SK-N-SH (cell line): ENCODE results near the gene PPP1R3C. TPM values are rescaled to one million over a fixed set of nuclear protein-coding genes. Genes with fewer than 3 reads are reported as not detected.

Experiments
- CTCF ChIA-PET: fragments of 300-600, 350-600 bp; formaldehyde crosslinking; extraction: SDS; loops from one replicate; lab custom pipeline; 2021; lab: Yijun Ruan, JAX
- POLR2A ChIA-PET: fragments of 350-600 bp; sonication (Branson Sonifier 250); formaldehyde crosslinking; extraction: SDS; loops from one replicate; lab custom pipeline; 2020; ENCODE audit warnings: antibody characterized with exemption, inconsistent platforms; lab: Yijun Ruan, JAX
- DNase-seq: peaks from one replicate; pipeline ENCODE4 v3.0.0; 2012
- H2AFZ ChIP-seq: fragments of 200-600 bp; sonication (generic); 2 replicates; pipeline ENCODE4 v1.8.1; 2016; ENCODE audit warnings: antibody characterized with exemption, mild to moderate bottlenecking, low read depth
- H3F3A ChIP-seq: fragments of 200-600 bp; sonication (generic); replicated peaks from 2 replicates; pipeline ENCODE3; 2016; ENCODE audit warnings: antibody characterized with exemption, mild to moderate bottlenecking; ENCODE audit not compliant: insufficient read depth
- H3K27ac ChIP-seq, 2 experiments: fragments of 200-500 bp in 1 of 2; fragments of 200-600 bp in 1 of 2; sonication (Bioruptor generic) in 1 of 2; sonication (generic), shearing (Covaris generic) in 1 of 2; 2 replicates each; pipeline versions ENCODE4 v1.5.1 to v1.6.1; 2014 to 2016; ENCODE audit warnings: low read depth in 2 of 2, inconsistent platforms in 1 of 2, low read length in 1 of 2, mild to moderate bottlenecking in 1 of 2, mixed read lengths in 1 of 2
- H3K27me3 ChIP-seq: fragments of 200-600 bp; sonication (generic), shearing (Covaris generic); 2 replicates; pipeline ENCODE4 v1.6.1; 2016; ENCODE audit warnings: mixed run types; ENCODE audit not compliant: insufficient read depth
- H3K36me3 ChIP-seq, 2 experiments: fragments of 200-500 bp in 1 of 2; fragments of 200-600 bp in 1 of 2; sonication (Bioruptor generic) in 1 of 2; sonication (generic) in 1 of 2; replicated peaks in 1 of 2; 2 replicates each; pipeline versions ENCODE3 to v1.5.1; 2014 to 2016; ENCODE audit warnings: low read length in 1 of 2, mild to moderate bottlenecking in 1 of 2; ENCODE audit not compliant: insufficient read depth in 2 of 2, control insufficient read depth in 1 of 2
- H3K4me1 ChIP-seq, 2 experiments: fragments of 200-500 bp in 1 of 2; fragments of 200-600 bp in 1 of 2; sonication (Bioruptor generic) in 1 of 2; sonication (generic), shearing (Covaris generic) in 1 of 2; 2 replicates each; pipeline versions ENCODE4 v1.5.1 to v1.6.1; 2014 to 2016; ENCODE audit warnings: low read depth in 1 of 2, low read length in 1 of 2, mixed run types in 1 of 2; ENCODE audit not compliant: insufficient read depth in 2 of 2, control insufficient read depth in 1 of 2
- H3K4me2 ChIP-seq: fragments of 200-600 bp; sonication (generic), shearing (Covaris generic); 2 replicates; pipeline ENCODE4 v1.6.1; 2017; ENCODE audit warnings: mixed run types
- H3K4me3 ChIP-seq, 2 experiments: fragments of 200-500 bp in 1 of 2; fragments of 200-600 bp in 1 of 2; sonication (Bioruptor generic) in 1 of 2; sonication (generic), shearing (Covaris generic) in 1 of 2; 2 replicates each; pipeline versions ENCODE4 v1.5.1 to v1.8.1; 2014 to 2016; ENCODE audit warnings: low read depth in 2 of 2, inconsistent platforms in 1 of 2, low read length in 1 of 2, mild to moderate bottlenecking in 1 of 2, mixed read lengths in 1 of 2, moderate library complexity in 1 of 2
- H3K79me2 ChIP-seq: fragments of 200-600 bp; sonication (generic); 2 replicates; pipeline ENCODE4 v1.8.1; 2017; ENCODE audit warnings: mild to moderate bottlenecking; ENCODE audit not compliant: insufficient read depth
- H3K9ac ChIP-seq: fragments of 200-600 bp; sonication (generic); 2 replicates; pipeline ENCODE4 v1.6.1; 2017; ENCODE audit warnings: mixed run types
- H3K9me2 ChIP-seq: fragments of 200-600 bp; sonication (generic); 2 replicates; pipeline ENCODE4 v1.6.1; 2017; ENCODE audit warnings: mixed run types
- H3K9me3 ChIP-seq: fragments of 200-600 bp; sonication (generic); 2 replicates; pipeline ENCODE4 v1.6.1; 2017; ENCODE audit warnings: mixed run types, mild to moderate bottlenecking, moderate library complexity
- H4K20me1 ChIP-seq: fragments of 200-600 bp; sonication (generic); 2 replicates; pipeline ENCODE4 v1.6.1; 2017; ENCODE audit warnings: mild to moderate bottlenecking, mixed run types; ENCODE audit not compliant: insufficient read depth
- CHD2 ChIP-seq: fragments of 150-350 bp; IDR thresholded peaks from 2 replicates; pipeline ENCODE4 v1.6.1; 2018; ENCODE audit warnings: low read length; ENCODE audit not compliant: partially characterized antibody
- IRF3 ChIP-seq: fragments of 150-350 bp; IDR thresholded peaks from 2 replicates; pipeline ENCODE4 v1.6.1; 2016; ENCODE audit warnings: mild to moderate bottlenecking, low read depth, low read length
- MEF2A ChIP-seq: IDR thresholded peaks from 2 replicates; pipeline ENCODE4 v1.4.0; 2012; ENCODE audit warnings: low read depth, borderline replicate concordance
- MXI1 ChIP-seq: IDR thresholded peaks from 2 replicates; pipeline ENCODE4 v1.6.1; 2012; ENCODE audit warnings: mild to moderate bottlenecking, low read depth, low read length, improper control_type of control experiment
- PBX3 ChIP-seq: IDR thresholded peaks from 2 replicates; pipeline ENCODE4; 2012
- POLR2AphosphoS5 ChIP-seq: IDR thresholded peaks from 2 replicates; pipeline ENCODE4 v1.6.1; 2012; ENCODE audit warnings: low read depth, low read length
- RAD21 ChIP-seq: IDR thresholded peaks from 2 replicates; pipeline ENCODE4 v1.6.1; 2012; ENCODE audit warnings: mild to moderate bottlenecking, low read length
- RCOR1 ChIP-seq: fragments of 150-350 bp; IDR thresholded peaks from 2 replicates; pipeline ENCODE4 v1.6.1; 2017; ENCODE audit warnings: antibody characterized with exemption, low read length
- REST ChIP-seq: IDR thresholded peaks from 2 replicates; pipeline ENCODE4 v1.6.1; 2012; ENCODE audit warnings: mild to moderate bottlenecking, low read depth, low read length, moderate library complexity
- RFX5 ChIP-seq: IDR thresholded peaks from 2 replicates; pipeline ENCODE4 v1.6.1; 2012; ENCODE audit warnings: mild to moderate bottlenecking, improper control_type of control experiment, low read length
- RXRA ChIP-seq: IDR thresholded peaks from 2 replicates; pipeline ENCODE4 v1.4.0; 2012; ENCODE audit warnings: low read depth, mild to moderate bottlenecking, borderline replicate concordance
- TAF1 ChIP-seq: IDR thresholded peaks from 2 replicates; pipeline ENCODE4 v1.6.1; 2012; ENCODE audit warnings: low read depth, mild to moderate bottlenecking, low read length, moderate library complexity, borderline replicate concordance
- TCF12 ChIP-seq: IDR thresholded peaks from 2 replicates; pipeline ENCODE4 v1.4.0; 2012
- TEAD4 ChIP-seq: IDR thresholded peaks from 2 replicates; pipeline ENCODE4 v1.4.0; 2012; ENCODE audit warnings: mild to moderate bottlenecking, borderline replicate concordance; ENCODE audit not compliant: insufficient read depth
- YY1 ChIP-seq: IDR thresholded peaks from 2 replicates; pipeline ENCODE4 v1.4.0; 2012; ENCODE audit warnings: low read depth, mild to moderate bottlenecking
- ZBTB33 ChIP-seq: IDR thresholded peaks from 2 replicates; pipeline ENCODE4 v1.4.0; 2012; ENCODE audit warnings: low read depth, borderline replicate concordance
- WGBS: methylation state at CpG from one replicate; pipeline ENCODE4 v1.1.6; 2017; ENCODE audit warnings: low lambda C conversion rate; 5-methylcytosine and 5-hydroxymethylcytosine counted together
- polyA plus RNA-seq, 3 experiments: library from polyadenylated mRNA; depleted of rRNA; stranded (reverse); fragments of >200 nt; gene quantifications; 2 replicates each; pipeline ENCODE4 v1.2.3, GENCODE V29; 2012

The PPP1R3C gene
- polyA plus RNA-seq, 1 of the 3 experiments (the other 2 are of a cell fraction), result 9.0 TPM

- POLR2A ChIA-PET, result no interaction called here
- H2AFZ ChIP-seq, result peak overlapping the region; percentile 69; the same call in 1 of the 2 replicates
- CTCF ChIA-PET, result interaction anchor here (0.7 to 9.1 kb wide), 4 partner anchors 19 to 316 kb away, joined by 3 to 51 read pairs (median 4); partner anchors contain the start of genes FGFBP3 and PPP1R3C
Measured at GRCh38 chr10:91592266-91592975, 40.5 kb downstream of the PPP1R3C start.

GRCh38 chr10:91591797-91592174 lies 41.1 kb downstream of the PPP1R3C start:
- H3K4me1 ChIP-seq, result peaks cover 54 to 58% of the 10 kb centered on the region in 2 experiments
- no peak for DNase-seq
- peak overlapping the region; percentile 71 for H3K4me2 ChIP-seq
- no peak for TF ChIP-seq IRF3
- no peak for TF ChIP-seq TEAD4
- no peak for TF ChIP-seq REST
- TF ChIP-seq RFX5, result no peak
- TF ChIP-seq RCOR1, result no peak
- no peak for TF ChIP-seq YY1
- no peak for TF ChIP-seq MXI1
- TF ChIP-seq TAF1, result no peak
- no peak for TF ChIP-seq POLR2AphosphoS5
- no peak for TF ChIP-seq MEF2A
- TF ChIP-seq RAD21, result no peak
- no peak for TF ChIP-seq ZBTB33
- no peak for TF ChIP-seq PBX3
- no peak for TF ChIP-seq CHD2
- 46% methylated on average over 7 of the region's 7 CpGs for WGBS
- no peak overlapping the region for H3K4me3 ChIP-seq
- peak overlapping the region; percentile 20; the same call in 1 of the 2 replicates for H3K9ac ChIP-seq
- H3K9me2 ChIP-seq, result no peaks in the 10 kb centered on the region
- H3K27ac ChIP-seq, result peak overlapping the region; percentile 92 to 97
- H3K36me3 ChIP-seq, result no peaks in the 10 kb centered on the region
- CTCF ChIA-PET, result interaction anchor here (1.0 to 9.1 kb wide), 4 partner anchors 39 to 317 kb away, joined by 3 to 51 read pairs (median 4); partner anchors contain the start of genes FGFBP3 and PPP1R3C
- no peaks in the 10 kb centered on the region for H3K79me2 ChIP-seq
- no peaks in the 10 kb centered on the region for H3K27me3 ChIP-seq
- peak overlapping the region; percentile 69 for H2AFZ ChIP-seq
- H4K20me1 ChIP-seq, result no peaks in the 10 kb centered on the region
- H3F3A ChIP-seq, result peaks cover 54% of the 10 kb centered on the region
- POLR2A ChIA-PET, result interaction anchor here (1.7 kb wide), 1 partner anchor 41 kb away, joined by 11 read pairs; the partner anchor contains the start of gene PPP1R3C
- H3K9me3 ChIP-seq, result no peaks in the 10 kb centered on the region

More at GRCh38 chr10:91592266-91592975, 40.5 kb downstream of the PPP1R3C start:
- H3K9me2 ChIP-seq, result no peaks in the 10 kb centered on the region
- H3K79me2 ChIP-seq, result no peaks in the 10 kb centered on the region
- no peaks in the 10 kb centered on the region for H3K9me3 ChIP-seq
- 0 out of 2 replicates have a peak overlapping the region, but pooled peaks have one; percentile 20 for H3K9ac ChIP-seq
- peaks cover 60 to 64% of the 10 kb centered on the region in 2 experiments for H3K4me1 ChIP-seq
- peaks cover 57% of the 10 kb centered on the region for H3F3A ChIP-seq
- H3K4me2 ChIP-seq, result peak overlapping the region; percentile 71; the same call in 1 of the 2 replicates
- TF ChIP-seq TCF12 (peak; percentile 44; the same call in 1 of the 2 replicates), RXRA (no peak), TEAD4 (no peak), RAD21 (no peak), YY1 (no peak)
- H3K27ac ChIP-seq, result peak overlapping the region; percentile 92 to 97; a peak in 3 of 4 replicates
- no peaks in the 10 kb centered on the region for H3K27me3 ChIP-seq
- H3K4me3 ChIP-seq, result no peak overlapping the region
- no peak for DNase-seq
- H4K20me1 ChIP-seq, result no peaks in the 10 kb centered on the region
- WGBS, result 93% methylated on average over 8 of the region's 8 CpGs
- no peaks in the 10 kb centered on the region for H3K36me3 ChIP-seq
